ENCODE measurements around the gene RRP12. TPM values are rescaled to one million over a fixed set of nuclear protein-coding genes. Genes with fewer than 3 reads are reported as not detected.

RRP12 gene
- total RNA-seq, 1 donor = 15.9 TPM

- Histone ChIP-seq H3K4me3 (ENCODE audit: insufficient read depth, low read length) (no peak overlapping the region), H3K4me2 (ENCODE audit: insufficient read depth, low read length) (no peak overlapping the region)
- TF ChIP-seq, protein P1, sequence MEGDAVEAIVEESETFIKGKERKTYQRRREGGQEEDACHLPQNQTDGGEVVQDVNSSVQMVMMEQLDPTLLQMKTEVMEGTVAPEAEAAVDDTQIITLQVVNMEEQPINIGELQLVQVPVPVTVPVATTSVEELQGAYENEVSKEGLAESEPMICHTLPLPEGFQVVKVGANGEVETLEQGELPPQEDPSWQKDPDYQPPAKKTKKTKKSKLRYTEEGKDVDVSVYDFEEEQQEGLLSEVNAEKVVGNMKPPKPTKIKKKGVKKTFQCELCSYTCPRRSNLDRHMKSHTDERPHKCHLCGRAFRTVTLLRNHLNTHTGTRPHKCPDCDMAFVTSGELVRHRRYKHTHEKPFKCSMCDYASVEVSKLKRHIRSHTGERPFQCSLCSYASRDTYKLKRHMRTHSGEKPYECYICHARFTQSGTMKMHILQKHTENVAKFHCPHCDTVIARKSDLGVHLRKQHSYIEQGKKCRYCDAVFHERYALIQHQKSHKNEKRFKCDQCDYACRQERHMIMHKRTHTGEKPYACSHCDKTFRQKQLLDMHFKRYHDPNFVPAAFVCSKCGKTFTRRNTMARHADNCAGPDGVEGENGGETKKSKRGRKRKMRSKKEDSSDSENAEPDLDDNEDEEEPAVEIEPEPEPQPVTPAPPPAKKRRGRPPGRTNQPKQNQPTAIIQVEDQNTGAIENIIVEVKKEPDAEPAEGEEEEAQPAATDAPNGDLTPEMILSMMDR (IDR thresholded peaks at IDR 0.05; ENCODE audit: extremely low read depth, low read depth, low read length) = no peak
These were observed 72.3 kb downstream of the RRP12 start for GRCh38 chr10:97328646-97329453.

GRCh38 chr10:97327348-97328294 lies 73.5 kb downstream of the RRP12 start:
- Histone ChIP-seq H3K36me3 (ENCODE audit: insufficient read depth, low read length) (no peaks in the 10 kb centered on the region), H3K9me3 (ENCODE audit: low read depth, low read length) (no peaks in the 10 kb centered on the region), H3K79me2 (ENCODE audit: insufficient read depth, low read length) (peaks cover 14% of the 10 kb centered on the region), H3K4me2 (ENCODE audit: insufficient read depth, low read length) (no peak overlapping the region), H3K4me3 (ENCODE audit: insufficient read depth, low read length) (no peak overlapping the region), H3K4me1 (ENCODE audit: insufficient read depth, low read length) (peaks cover 9% of the 10 kb centered on the region), H3K27me3 (ENCODE audit: insufficient read depth, low read length) (no peaks in the 10 kb centered on the region), H2AFZ (ENCODE audit: low read length) (no peak overlapping the region), H4K20me1 (ENCODE audit: insufficient read depth, low read length) (no peaks in the 10 kb centered on the region), H3K27ac (ENCODE audit: low read depth, low read length) (no peak overlapping the region)
- DNase-seq (ENCODE audit: insufficient read length, low spot score, missing footprints) = no peak
- TF ChIP-seq, protein P1 (IDR thresholded peaks at IDR 0.05; ENCODE audit: extremely low read depth, low read depth, low read length) = no peak

More at GRCh38 chr10:97328646-97329453, 72.3 kb downstream of the RRP12 start:
- no peak for DNase-seq (ENCODE audit: insufficient read length, low spot score, missing footprints)
- H3K27me3 ChIP-seq (ENCODE audit: insufficient read depth, low read length) = no peaks in the 10 kb centered on the region
- peaks cover 14% of the 10 kb centered on the region for H3K79me2 ChIP-seq (ENCODE audit: insufficient read depth, low read length)
- H3K27ac ChIP-seq (ENCODE audit: low read depth, low read length) = no peak overlapping the region
- no peaks in the 10 kb centered on the region for H3K36me3 ChIP-seq (ENCODE audit: insufficient read depth, low read length)
- H3K9me3 ChIP-seq (ENCODE audit: low read depth, low read length) = no peaks in the 10 kb centered on the region
- no peaks in the 10 kb centered on the region for H4K20me1 ChIP-seq (ENCODE audit: insufficient read depth, low read length)
- H2AFZ ChIP-seq (ENCODE audit: low read length) = no peak overlapping the region
- peaks cover 19% of the 10 kb centered on the region for H3K4me1 ChIP-seq (ENCODE audit: insufficient read depth, low read length)

DNA sequence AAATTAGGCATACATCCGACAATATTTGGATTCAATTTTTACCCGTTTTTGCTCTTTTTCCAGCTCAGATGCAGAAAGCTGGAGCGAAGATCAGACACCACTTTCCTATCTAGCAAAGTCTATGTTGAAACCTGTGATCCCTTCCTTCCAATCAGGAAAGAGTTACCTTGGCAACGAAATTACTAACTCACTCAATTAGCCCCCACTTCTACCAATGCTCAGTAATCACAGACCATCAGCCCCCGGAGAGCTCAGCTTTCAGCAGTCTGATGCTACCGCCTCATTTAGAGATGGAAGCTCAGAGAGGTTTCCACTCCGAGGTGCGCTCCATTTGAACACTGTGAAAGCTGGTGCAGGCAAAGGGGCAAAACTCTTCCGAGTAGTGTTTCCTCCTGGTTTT lies 75.4 kb downstream of the RRP12 start:
- no peaks in the 10 kb centered on the region for H3K9me3 ChIP-seq (ENCODE audit: low read depth, low read length)
- no peak overlapping the region for H3K27ac ChIP-seq (ENCODE audit: low read depth, low read length)
- TF ChIP-seq, protein P1 (IDR thresholded peaks at IDR 0.05; ENCODE audit: extremely low read depth, low read depth, low read length) = no peak
- no peaks in the 10 kb centered on the region for H4K20me1 ChIP-seq (ENCODE audit: insufficient read depth, low read length)
- H3K4me1 ChIP-seq (ENCODE audit: insufficient read depth, low read length) = peaks cover 6% of the 10 kb centered on the region
- no peak overlapping the region for H2AFZ ChIP-seq (ENCODE audit: low read length)
- no peaks in the 10 kb centered on the region for H3K36me3 ChIP-seq (ENCODE audit: insufficient read depth, low read length)
- H3K4me3 ChIP-seq (ENCODE audit: insufficient read depth, low read length) = no peak overlapping the region
- no peak for DNase-seq (ENCODE audit: insufficient read length, low spot score, missing footprints)
- no peak overlapping the region for H3K4me2 ChIP-seq (ENCODE audit: insufficient read depth, low read length)
- peaks cover 11% of the 10 kb centered on the region for H3K27me3 ChIP-seq (ENCODE audit: insufficient read depth, low read length)
- peaks cover 3% of the 10 kb centered on the region for H3K79me2 ChIP-seq (ENCODE audit: insufficient read depth, low read length)

- Histone ChIP-seq H3K4me3 (ENCODE audit: insufficient read depth, low read length) (no peak overlapping the region), H3K79me2 (ENCODE audit: insufficient read depth, low read length) (no peaks in the 10 kb centered on the region), H3K4me2 (ENCODE audit: insufficient read depth, low read length) (no peak overlapping the region), H3K4me1 (ENCODE audit: insufficient read depth, low read length) (peaks cover 13% of the 10 kb centered on the region), H3K27me3 (ENCODE audit: insufficient read depth, low read length) (peaks cover 19% of the 10 kb centered on the region), H3K27ac (ENCODE audit: low read depth, low read length) (no peak overlapping the region), H4K20me1 (ENCODE audit: insufficient read depth, low read length) (no peaks in the 10 kb centered on the region), H2AFZ (ENCODE audit: low read length) (no peak overlapping the region), H3K36me3 (ENCODE audit: insufficient read depth, low read length) (no peaks in the 10 kb centered on the region), H3K9me3 (ENCODE audit: low read depth, low read length) (no peaks in the 10 kb centered on the region)
- TF ChIP-seq, protein P1 (IDR thresholded peaks at IDR 0.05; ENCODE audit: extremely low read depth, low read depth, low read length) = no peak
- no peak for DNase-seq (ENCODE audit: insufficient read length, low spot score, missing footprints)
These were observed 77.6 kb downstream of the RRP12 start for GRCh38 chr10:97323501-97323900.

Data from osteoblast (primary cell).